HG03196 (cell line): ENCODE results near the gene PSMD5.

Experiments used
- ATAC-seq: cut with Tn5 transposase; IDR thresholded peaks from one replicate; pipeline ENCODE4 v1.9.1; 2021; ENCODE audit not compliant: unreplicated experiment

Gene PSMD5

DNA sequence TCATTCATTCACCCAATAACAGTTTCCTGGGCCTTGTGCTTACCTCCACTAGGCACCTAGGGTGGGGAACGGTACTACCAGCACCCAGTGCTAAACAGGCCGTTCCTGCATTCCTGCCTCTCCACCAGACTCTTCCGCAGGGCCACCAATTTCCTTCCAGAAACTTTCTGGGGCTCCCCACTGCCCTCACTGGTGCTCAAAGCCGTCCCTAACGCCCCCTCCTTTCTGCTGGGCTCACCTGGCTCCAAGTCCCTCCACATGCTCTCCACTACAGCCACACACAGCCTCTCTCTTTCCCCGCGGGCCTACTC, 32.9 kb upstream of the PSMD5 start:
- no peak for ATAC-seq

DNA sequence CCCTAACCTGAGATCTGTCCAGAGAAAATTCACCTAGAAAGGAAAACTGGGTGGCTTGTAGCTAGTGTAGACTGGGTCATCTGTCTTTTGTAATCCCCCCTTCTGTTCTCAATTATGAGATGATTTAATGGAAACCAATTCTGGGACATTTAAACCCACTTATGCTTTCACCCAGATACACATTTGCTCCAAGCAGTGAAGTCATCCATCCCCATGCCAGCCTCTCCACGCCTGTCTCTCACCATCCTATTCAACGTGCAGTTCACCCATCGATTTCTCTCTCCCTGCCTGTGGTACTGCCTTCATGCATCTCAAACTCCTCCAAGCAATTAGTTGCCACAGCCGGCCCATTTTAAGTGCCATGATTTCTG, 32.5 kb upstream of the PSMD5 start:
- ATAC-seq: no peak

DNA sequence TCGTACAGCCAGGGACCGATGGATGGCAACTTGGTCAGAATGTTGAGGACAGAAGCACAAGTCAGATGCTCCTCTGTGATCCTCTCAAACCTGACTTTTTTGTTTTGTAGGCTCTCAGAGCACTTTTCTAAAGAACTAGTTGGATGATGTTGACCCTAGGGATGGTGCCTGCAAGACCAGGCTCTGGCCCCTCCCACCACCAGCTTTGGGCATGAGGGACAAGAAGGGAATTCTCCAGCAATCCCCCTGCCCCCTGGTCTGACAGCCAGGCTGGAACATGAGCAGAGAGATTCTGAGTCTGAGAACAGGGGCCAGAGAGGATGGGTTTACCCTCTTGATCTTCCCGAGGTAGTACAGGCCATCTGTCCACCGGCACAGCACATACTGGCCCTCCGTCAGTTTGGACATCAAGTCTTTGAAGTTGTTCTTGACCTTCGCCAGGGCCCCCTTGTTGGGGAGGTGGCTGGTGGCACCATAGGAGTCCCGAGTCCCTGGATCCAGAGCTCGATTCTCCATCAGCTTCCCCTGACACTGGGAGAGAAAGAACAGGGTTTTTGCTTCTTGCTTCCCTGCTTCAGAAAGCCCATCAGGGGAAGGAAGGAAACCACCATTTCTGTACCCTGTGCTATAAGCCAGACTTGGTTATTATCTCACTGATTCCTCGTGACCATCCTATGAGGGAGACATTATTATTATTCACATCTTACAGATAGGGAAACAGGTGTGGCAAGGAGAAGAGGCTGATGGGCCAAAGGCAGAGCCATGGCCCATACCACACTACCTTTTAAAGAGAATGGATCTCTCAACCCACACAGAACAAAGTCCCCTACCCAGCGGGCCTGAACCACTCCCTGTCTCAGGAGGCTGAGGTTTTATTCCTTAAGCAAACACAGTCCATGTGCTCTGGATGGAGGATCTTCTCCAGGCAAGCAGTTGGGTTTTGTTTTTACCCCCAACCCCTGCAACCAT, 31.8 kb upstream of the PSMD5 start:
- ATAC-seq: no peak

DNA sequence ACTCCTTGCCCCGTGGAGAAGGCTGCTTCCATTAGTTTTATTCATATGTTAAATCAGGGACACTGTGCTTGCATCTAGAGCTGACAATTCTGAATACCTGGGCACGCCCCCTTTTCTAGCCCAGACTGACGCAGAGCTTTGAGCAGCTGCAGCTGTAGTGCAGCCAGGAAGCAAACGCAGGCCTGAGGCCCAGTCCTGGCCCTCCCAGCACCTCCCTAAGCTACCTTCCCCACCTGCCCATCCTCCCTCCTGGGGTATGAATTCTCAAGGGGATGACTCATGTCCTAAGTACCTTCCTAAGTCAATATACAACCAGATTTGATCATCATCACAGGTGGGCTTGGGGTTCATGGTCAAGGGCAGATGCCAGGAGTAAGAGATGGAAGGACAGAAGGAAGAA, 30.8 kb upstream of the PSMD5 start:
- no peak for ATAC-seq

GRCh38 chr9:120872791-120873502, 30.2 kb upstream of the PSMD5 start:
- ATAC-seq: no peak

DNA sequence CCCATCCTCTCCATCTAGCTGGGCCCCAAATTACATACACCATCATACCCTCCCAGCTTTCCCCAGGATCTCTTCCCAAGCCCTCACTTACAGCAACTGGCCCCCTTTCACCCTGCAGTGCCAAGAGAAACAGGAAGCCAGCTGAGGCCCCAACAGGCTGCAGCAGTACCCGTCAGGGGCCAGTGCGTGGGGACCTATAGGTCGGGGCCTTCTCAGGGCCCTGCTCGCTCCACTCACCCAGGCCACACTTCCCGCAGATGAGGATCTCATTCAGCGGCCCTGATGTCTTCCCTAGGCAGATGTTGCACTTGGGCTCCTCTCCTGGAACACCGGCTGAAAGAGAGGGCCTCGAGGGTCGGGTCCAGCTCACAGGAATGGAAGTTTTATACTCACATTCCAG, 27.5 kb upstream of the PSMD5 start:
- ATAC-seq: no peak

GRCh38 chr9:120869726-120870125, 27.0 kb upstream of the PSMD5 start:
- ATAC-seq: no peak

DNA sequence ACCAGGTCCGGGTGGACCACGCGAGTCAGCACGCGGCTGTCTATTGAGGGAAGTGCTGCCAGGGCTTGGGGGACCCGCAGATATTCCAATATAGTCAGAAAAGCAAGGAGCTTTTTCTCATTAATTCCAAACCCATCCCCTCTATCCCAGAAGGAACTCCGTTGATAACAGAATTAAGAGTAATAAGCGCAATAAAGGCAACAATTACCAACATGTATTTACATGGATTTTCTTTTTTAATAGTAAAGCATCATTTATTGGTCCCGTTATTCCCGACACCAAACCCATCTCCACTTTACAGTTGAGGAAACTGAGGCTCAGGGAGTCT, 26.6 kb upstream of the PSMD5 start:
- no peak for ATAC-seq

- peak; percentile 79 for ATAC-seq
Observed at GRCh38 chr9:120868676-120869359, 26.1 kb upstream of the PSMD5 start.

- ATAC-seq: no peak
Observed at GRCh38 chr9:120868339-120868675, 25.6 kb upstream of the PSMD5 start.

DNA sequence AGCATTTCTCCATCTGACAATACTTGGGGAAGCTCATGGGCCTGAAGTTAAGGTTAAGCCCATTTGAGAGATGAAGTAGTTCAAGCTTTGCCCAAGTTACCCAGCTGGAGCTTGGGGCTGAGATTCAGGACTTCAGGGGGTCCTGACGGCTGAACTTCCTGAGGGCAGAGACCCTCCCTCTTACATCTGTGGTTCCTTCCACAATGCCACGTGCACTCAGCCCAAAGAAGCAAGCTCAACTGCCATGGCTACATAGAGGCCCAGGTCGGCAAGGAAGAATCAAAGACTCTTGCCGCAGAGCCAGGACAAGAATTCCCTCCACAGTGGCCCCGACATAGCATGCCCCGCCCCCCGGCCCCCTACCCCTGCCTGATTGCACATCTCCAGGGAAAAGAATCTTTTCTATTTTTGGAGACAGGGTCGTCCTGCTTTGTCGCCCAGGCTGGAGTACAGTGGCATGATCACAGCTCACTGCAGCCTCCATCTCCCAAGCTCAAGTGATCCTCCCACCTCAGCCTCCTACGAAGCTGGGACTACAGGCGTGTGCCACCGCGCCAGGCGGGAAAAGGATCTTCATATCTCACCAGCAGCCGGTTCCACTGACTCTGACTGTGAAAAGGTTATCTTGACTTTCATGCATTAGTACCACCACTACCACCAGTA, 25.1 kb upstream of the PSMD5 start:
- no peak for ATAC-seq

GRCh38 chr9:120866651-120867050, 23.9 kb upstream of the PSMD5 start:
- ATAC-seq: no peak

DNA sequence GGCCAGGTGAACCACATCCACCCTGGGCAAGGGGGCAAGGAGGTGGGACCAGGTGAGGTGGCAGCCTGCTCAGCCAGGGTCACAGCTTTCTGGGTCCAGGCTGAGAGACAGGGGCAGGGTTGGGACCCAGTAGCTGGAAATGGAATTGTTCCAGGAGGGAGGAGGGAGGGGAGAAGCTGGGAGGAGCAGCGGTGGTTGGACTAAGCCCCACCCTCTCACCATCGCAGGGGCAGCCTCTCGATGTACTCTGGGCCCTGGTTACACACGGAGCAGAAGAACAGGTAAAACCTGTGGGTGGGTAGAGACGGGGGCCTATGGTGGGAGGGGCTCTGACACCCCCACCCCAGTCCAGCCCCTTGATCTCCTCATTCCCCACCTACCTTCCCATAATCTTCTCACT, 23.1 kb upstream of the PSMD5 start:
- ATAC-seq: no peak

DNA sequence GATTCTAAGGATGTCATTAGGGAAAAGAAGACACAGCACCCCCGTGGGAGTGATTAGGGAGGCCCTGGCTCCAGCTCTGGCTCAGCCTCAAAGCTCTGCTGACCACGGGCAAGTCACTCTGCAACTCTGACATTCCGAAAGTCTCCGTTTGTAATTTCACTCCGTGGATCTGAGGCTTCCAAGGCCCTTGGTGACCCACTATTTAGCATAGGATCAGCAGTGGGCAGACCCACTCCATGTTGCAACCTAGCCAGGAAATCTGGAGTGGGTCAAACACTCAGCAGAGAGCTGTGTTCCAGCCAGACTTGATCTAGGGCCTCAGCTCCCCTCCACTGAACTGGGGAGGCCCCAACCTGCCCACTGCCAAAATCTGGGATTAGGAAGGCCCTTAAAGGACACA, 22.5 kb upstream of the PSMD5 start:
- ATAC-seq: no peak

DNA sequence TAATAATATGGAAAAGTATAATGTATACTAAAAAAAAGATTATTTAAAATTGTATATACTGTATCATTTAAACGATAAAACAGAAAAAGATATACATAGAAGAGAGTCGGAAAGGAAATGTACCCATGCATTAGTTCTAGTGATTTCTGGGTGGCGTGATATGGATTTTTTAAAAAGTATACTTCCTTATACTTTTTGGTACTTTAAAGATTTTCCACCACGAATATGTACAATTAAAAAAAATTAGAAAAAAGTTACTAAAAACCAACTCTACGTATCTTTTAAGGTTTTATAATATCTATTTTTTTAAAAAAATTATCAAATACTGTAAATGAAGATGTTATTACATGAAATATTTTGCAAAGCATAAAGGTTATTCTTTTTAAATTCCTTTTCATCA, 22.0 kb upstream of the PSMD5 start:
- no peak for ATAC-seq

GRCh38 chr9:120863833-120864232, 21.1 kb upstream of the PSMD5 start:
- ATAC-seq: no peak

DNA sequence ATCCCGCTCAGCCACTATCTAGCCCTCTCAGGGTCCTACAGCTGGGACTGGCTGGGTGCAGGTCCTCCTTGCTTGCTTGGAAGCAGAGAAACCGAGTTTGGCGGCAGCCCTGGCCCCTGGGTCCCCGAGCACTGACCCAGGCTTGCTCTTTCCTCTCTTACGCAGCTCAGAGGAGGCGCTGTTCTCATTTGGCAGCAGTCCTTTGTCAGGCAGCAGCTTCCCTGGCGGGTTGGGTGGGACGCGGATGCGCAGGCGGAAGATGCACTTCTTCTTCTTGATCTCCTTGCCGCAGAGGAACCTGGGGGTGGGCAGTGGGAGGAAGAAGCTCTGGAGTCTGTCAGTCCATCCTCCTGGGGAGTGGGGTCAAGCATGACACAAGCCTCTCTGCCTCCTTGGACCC, 19.7 kb upstream of the PSMD5 start:
- no peak for ATAC-seq

- no peak for ATAC-seq
Observed at GRCh38 chr9:120861935-120862334, 19.2 kb upstream of the PSMD5 start.

GRCh38 chr9:120860083-120860482, 17.4 kb upstream of the PSMD5 start:
- ATAC-seq: no peak

- no peak for ATAC-seq
Observed at GRCh38 chr9:120859361-120859760, 16.6 kb upstream of the PSMD5 start.

DNA sequence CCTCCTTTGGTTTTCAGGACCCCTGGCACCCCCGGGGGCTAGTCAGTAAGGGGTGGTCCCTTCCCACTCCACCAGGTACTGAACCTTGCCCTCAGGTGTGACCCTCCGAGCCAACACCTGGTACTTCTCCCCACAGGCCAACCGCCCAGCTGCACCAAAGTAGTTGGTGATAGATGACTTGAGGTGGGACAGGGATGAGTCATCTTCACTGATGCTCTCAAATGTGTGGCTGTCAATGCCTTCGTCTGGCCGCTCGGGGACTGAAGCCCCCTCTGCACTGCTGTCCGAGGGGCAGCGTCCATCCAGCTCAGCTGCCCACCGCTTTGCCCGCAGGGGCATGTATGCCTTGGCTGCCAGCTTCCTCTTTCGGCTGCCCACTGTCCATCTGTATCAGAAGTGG, 15.2 kb upstream of the PSMD5 start:
- no peak for ATAC-seq

- no peak for ATAC-seq
Observed at GRCh38 chr9:120857481-120857880, 14.8 kb upstream of the PSMD5 start.
